GM19372 (cell line): ENCODE results near the gene CILP.
"Not testable (repeated sequence)": the region's sequence is repeated elsewhere in the genome, so short reads cannot be mapped to it uniquely, and the experiment has no call there.

Source experiments
- ATAC-seq: cut with Tn5 transposase; IDR thresholded peaks from one replicate; pipeline ENCODE4 v1.9.1; 2021; ENCODE audit warnings: mild to moderate bottlenecking, low read depth, moderate library complexity; ENCODE audit not compliant: unreplicated experiment

CILP gene

DNA sequence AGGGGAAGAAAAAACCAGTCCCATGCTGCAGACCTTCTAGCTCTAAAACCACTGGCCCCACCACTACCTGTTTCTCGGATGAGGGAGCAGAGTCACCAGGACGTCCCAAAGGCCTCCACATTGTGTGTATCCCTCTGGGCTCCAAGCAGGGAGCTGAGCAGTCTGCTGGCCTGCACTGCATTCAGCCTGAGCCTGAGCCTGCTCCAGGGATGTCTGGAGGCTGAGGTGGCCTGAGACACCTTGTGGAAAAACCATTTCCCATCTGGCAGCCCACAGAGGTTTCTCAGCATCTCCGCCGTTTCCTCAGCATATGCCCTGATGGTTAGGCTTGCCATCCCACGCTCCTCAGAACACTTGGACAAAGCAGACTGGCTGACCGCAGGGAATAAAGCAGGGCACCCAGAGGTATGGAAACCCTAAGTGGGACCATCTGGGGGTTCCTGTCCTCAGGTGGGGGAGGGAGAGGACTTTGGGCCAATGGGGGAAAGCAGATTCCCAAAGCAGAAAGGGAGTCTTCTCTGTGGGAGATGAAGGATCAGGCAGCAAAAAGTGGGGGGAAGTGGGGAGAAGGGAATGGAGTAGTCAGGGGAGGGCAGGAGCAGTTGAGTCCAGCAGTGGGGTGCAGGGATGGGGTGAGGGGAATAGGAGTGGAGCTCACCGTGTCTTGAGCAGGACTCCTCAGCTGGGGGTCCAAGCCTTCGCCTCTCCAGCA lies at the start of gene CILP:
Gene CILP (minus strand): TSS at position 704 of the 712 bp plus-strand sequence. CDS start 1,718 bp downstream, outside the sequence.
- no peak for ATAC-seq

DNA sequence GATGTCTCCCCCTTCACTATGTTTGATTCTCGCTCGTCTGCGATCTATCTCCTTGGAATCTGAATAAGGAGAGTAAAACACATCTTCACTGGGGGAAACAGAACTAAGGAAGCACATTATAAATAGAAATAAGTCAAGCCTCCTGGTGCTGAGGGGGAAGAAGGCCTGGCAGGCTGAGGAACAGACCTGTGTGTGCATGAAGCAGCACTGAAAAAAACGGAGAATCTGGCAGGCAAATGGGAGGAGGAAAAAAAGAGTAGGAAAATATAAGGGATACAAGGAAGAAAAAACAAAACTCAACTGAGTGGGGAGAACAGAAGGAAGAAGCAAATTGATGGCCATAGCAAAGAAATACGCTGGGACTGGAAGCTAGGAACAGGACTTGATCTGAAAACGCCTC lies 49.7 kb upstream of the CILP start:
- ATAC-seq, result no peak

- ATAC-seq, result no peak
Observed at GRCh38 chr15:65259367-65259797, 48.1 kb upstream of the CILP start.

DNA sequence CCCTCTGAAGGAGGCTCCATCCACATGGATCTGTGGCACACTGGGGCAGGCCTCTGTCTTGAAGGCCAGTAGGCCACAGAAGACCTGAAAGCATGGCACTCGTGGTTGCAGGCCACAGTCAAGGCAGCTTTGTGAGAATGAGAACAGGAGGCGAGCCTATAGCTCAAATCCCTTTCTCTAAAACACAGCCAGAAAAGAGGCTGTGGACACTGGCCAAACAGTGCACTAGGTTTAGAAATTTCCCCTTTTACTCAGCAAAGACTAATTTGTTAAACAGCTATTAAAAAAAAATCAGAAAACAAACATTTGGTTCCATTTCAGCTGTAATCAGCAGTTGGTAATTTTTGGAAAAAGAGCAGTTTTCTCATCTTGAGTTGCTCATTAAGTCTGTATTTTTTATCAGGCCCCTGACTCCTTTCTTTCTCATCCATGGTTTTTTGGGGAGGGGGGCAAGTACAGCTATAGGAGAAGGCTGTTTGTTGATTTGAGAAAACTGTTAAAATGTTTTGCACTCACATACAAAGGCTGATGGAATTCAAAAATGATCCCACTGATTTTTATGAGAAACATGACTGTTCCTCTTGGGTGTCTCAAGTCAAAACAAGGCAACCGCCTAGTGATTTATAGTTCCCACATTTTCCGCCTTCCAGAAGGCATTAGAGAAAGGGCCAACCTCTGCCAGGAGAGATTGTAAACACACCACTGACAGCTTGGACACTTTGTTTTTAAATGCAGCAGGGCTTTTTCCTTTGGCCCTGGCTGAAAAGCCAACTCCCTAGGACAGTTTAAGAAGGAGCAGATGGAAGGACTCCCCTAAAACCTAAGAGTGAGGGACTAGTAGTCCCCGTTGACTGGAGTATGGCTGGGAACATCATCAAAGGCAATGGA lies 47.3 kb upstream of the CILP start:
- ATAC-seq, result no peak

GRCh38 chr15:65255486-65256140 lies 44.3 kb upstream of the CILP start:
- ATAC-seq, result no peak

DNA sequence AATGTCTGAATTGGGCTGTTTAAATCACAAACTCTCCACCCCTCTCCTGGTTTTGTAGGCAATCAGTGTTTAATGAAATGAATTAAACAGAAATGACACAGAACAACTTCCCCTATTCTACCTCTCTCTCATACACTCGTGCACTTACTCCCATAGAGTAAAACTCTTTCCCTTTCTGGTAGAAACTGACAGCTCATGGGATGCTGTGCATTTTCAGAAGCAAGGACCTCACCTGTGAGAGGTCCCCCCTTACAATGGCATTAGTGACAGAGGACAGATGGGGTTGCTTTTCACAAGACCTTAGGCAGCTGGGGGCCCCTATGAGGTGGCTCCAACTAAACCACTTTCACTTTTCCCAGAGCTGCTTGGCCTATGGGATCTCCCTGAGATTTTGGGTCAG lies 43.5 kb upstream of the CILP start:
- ATAC-seq, result no peak

DNA sequence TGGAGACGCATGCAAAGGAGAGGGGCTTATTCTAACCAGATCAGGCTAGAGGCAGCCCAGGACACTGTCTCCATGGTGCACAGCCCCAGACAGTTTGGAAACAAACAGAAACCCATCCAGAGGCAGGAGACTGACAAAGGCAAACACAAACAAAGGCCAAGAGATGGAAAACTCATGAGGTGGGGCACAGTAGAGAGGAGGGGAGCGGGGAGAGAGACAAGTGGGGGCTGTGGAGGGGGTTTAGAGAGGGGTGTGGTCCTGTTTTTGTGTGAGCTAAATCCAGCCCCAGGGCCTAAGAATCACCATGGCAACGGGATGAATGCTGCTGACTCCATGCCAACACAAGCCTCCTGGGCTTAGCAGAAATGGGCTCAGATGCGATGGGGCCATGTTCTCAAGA lies 43.1 kb upstream of the CILP start:
- no peak for ATAC-seq

DNA sequence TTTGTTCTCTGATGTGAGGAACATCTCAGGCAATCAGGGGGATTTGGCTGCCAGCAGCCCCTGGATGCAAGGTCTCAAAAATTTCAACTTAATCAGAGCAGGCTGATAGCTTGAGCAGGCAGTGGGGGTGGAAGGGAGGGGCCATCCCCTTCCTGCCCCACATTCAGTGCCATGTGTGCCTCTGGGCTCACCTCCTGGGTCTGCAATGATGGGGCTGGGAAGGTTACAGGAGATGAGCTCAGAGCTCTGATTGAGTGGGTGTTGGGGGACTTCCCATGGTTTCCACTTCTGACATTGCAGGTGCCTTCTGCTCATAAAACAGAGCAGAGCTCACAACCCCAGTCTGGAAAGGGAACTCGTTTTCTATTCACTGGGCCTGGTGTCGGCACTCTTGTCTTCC lies 38.4 kb upstream of the CILP start:
- ATAC-seq, result no peak

- no peak for ATAC-seq
Observed at GRCh38 chr15:65248511-65249255, 37.4 kb upstream of the CILP start.

- no peak for ATAC-seq
Observed at GRCh38 chr15:65246939-65247338, 35.7 kb upstream of the CILP start.

GRCh38 chr15:65246026-65246714 lies 34.9 kb upstream of the CILP start:
- ATAC-seq, result no peak

- no peak for ATAC-seq
Observed at GRCh38 chr15:65245096-65245856, 34.0 kb upstream of the CILP start.

GRCh38 chr15:65244638-65245037 lies 33.4 kb upstream of the CILP start:
- ATAC-seq, result no peak

DNA sequence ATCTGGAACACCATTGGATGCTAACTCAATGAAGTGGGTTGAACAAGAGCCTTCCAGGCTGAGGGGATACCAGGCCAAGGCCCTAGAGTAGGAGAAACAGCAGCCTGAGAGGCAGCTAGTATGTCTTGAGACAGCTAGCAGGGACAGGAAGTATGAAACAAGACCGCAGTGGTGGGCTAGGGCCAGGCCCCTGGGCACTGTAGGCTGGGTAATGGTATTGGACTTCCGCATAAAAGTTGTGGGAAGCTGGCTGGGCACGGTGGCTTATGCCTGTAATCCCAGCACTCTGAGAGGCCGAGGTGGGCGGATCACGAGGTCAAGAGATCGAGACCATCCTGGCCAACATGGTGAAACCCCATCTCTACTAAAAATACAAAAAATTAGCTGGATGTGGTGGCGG lies 25.2 kb upstream of the CILP start:
- ATAC-seq, result not testable (repeated sequence)

GRCh38 chr15:65233696-65234095 lies 22.4 kb upstream of the CILP start:
- no peak for ATAC-seq

GRCh38 chr15:65232520-65232919 lies 21.2 kb upstream of the CILP start:
- ATAC-seq, result no peak

GRCh38 chr15:65231306-65231705 lies 20.0 kb upstream of the CILP start:
- no peak for ATAC-seq

GRCh38 chr15:65226901-65227300 lies 15.6 kb upstream of the CILP start:
- ATAC-seq, result not testable (repeated sequence)

DNA sequence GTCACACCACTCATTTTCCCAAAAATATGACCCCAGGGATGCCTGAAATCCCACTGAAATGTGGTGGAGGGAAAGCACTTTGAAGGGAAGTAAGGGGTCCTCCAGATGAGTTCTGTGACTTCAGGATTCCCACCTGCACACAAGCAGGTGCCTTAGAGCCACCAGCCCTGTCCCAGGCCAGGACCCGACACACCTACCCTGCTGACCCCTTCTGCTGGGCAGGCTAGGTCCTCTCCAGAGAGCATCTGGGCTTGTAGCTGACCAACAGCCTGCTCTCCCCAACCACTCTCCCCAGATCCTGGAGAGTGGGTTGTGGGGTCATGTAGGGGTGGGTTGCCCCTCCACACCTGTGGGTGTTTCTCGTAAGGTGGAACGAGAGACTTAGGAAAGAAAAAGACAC lies 14.9 kb upstream of the CILP start:
- ATAC-seq, result no peak
